GM23338 (cell line): ENCODE data around the gene TCEANC. TPM values are rescaled to one million over a fixed set of nuclear protein-coding genes. Genes with fewer than 3 reads are reported as not detected.

Experiments used
- ATAC-seq: fragments of 200-7000 bp; cut with Tn5 transposase; 3 replicates; pipeline ENCODE4 v1.9.1; 2020
- DNase-seq: peaks from one replicate; pipeline ENCODE4 v3.0.0-alpha.2; 2015; ENCODE audit warnings: low spot score
- H2AFZ ChIP-seq: fragments of 200-600 bp; sonication (generic); 2 replicates; pipeline ENCODE4 v1.8.0; 2016; ENCODE audit warnings: antibody characterized with exemption, mild to moderate bottlenecking, moderate library complexity
- H3F3A ChIP-seq: fragments of 200-600 bp; sonication (generic); replicated peaks from 2 replicates; pipeline ENCODE4 v1.8.0; 2017; ENCODE audit warnings: antibody characterized with exemption, mixed run types, low read depth
- H3K27ac ChIP-seq: fragments of 200-600 bp; sonication (generic); 2 replicates; pipeline ENCODE4 v1.6.1; 2016; ENCODE audit warnings: low read depth
- H3K27me3 ChIP-seq: fragments of 200-600 bp; sonication (generic); 2 replicates; pipeline ENCODE4 v1.8.0; 2016; ENCODE audit warnings: mild to moderate bottlenecking, mixed run types, moderate library complexity; ENCODE audit not compliant: insufficient read depth
- H3K36me3 ChIP-seq: fragments of 200-600 bp; sonication (generic); 2 replicates; pipeline ENCODE4 v1.8.0; 2016; ENCODE audit warnings: mild to moderate bottlenecking; ENCODE audit not compliant: insufficient read depth
- H3K4me1 ChIP-seq: fragments of 200-600 bp; sonication (generic); 2 replicates; pipeline ENCODE4 v1.8.0; 2016; ENCODE audit warnings: mild to moderate bottlenecking, moderate library complexity; ENCODE audit not compliant: insufficient read depth
- H3K4me2 ChIP-seq: fragments of 200-600 bp; sonication (generic); 2 replicates; pipeline ENCODE4 v1.7.1; 2017; ENCODE audit warnings: mixed run types
- H3K4me3 ChIP-seq: fragments of 200-600 bp; sonication (generic); 2 replicates; pipeline ENCODE4 v1.6.1; 2016; ENCODE audit warnings: mixed run types
- H3K79me2 ChIP-seq: fragments of 200-600 bp; sonication (generic); replicated peaks from 2 replicates; pipeline ENCODE4 v1.8.0; 2017; ENCODE audit warnings: mild to moderate bottlenecking; ENCODE audit not compliant: insufficient read depth
- H3K9me2 ChIP-seq: fragments of 200-600 bp; sonication (generic); 2 replicates; pipeline ENCODE4 v1.8.0; 2017; ENCODE audit not compliant: insufficient read depth
- H4K20me1 ChIP-seq: fragments of 200-600 bp; sonication (generic); replicated peaks from 2 replicates; pipeline ENCODE4 v1.8.0; 2017; ENCODE audit warnings: mild to moderate bottlenecking; ENCODE audit not compliant: insufficient read depth
- H3K27ac Mint-ChIP-seq: 2 replicates; pipeline ENCODE4 v1.8.0; 2020; ENCODE audit warnings: inconsistent platforms, mild to moderate bottlenecking, moderate library complexity, mixed read lengths
- H3K27me3 Mint-ChIP-seq: 3 replicates; pipeline ENCODE4 v1.8.0; 2022; ENCODE audit warnings: low read depth, mild to moderate bottlenecking, moderate library complexity, mixed read lengths, inconsistent platforms; ENCODE audit not compliant: insufficient read depth, poor library complexity
- H3K36me3 Mint-ChIP-seq: 3 replicates; pipeline ENCODE4 v1.8.0; 2021; ENCODE audit warnings: low read depth, mild to moderate bottlenecking, inconsistent platforms, moderate library complexity, mixed read lengths
- H3K4me1 Mint-ChIP-seq: 3 replicates; pipeline ENCODE4 v1.8.0; 2020; ENCODE audit warnings: mild to moderate bottlenecking, inconsistent platforms, mixed read lengths
- H3K4me3 Mint-ChIP-seq: 3 replicates; pipeline ENCODE4 v1.8.0; 2021; ENCODE audit warnings: moderate library complexity, mild to moderate bottlenecking, inconsistent platforms, mixed read lengths
- H3K9me3 Mint-ChIP-seq: 3 replicates; pipeline ENCODE4 v1.8.0; 2020; ENCODE audit warnings: moderate library complexity, mild to moderate bottlenecking, inconsistent platforms, mixed read lengths
- CTCF ChIP-seq, 2 experiments: fragments of 200-600 bp in 1 of 2; sonication (generic) in 1 of 2; conservative IDR thresholded peaks; 2 replicates each; pipeline versions ENCODE4 v1.5.1 to v1.6.1; 2016 to 2017; ENCODE audit warnings: antibody characterized with exemption in 2 of 2, low read depth in 2 of 2, mild to moderate bottlenecking in 2 of 2, moderate library complexity in 1 of 2
- EZH2 ChIP-seq: fragments of 200-600 bp; sonication (generic); IDR thresholded peaks from one replicate; pipeline ENCODE4 v1.8.0; 2017; ENCODE audit warnings: antibody characterized with exemption, mild to moderate bottlenecking, low read depth; ENCODE audit not compliant: unreplicated experiment
- ZNF331 ChIP-seq: fragments of 250-450 bp; sonication (Bioruptor Pico); IDR thresholded peaks from 2 replicates; pipeline ENCODE4 v1.5.0; 2020; ENCODE audit warnings: low read depth, mild to moderate bottlenecking, moderate library complexity
- ZNF462 ChIP-seq: fragments of 250-450 bp; sonication (Bioruptor Pico); IDR thresholded peaks from 2 replicates; pipeline ENCODE4 v1.5.0; 2020; ENCODE audit warnings: mild to moderate bottlenecking, moderate library complexity
- polyA plus RNA-seq: library from polyadenylated mRNA; unstranded; fragments of >200 nt; fragmentation: Nextera tagmentation; extraction: Ambion mirVana; gene quantifications from 2 replicates; pipeline ENCODE4 v1.2.1, GENCODE V29; 2016
- total RNA-seq: library from RNA; depleted of rRNA; stranded (reverse); fragments of >200 nt; shearing (Covaris generic); gene quantifications from 2 replicates; pipeline ENCODE4 v1.2.3, GENCODE V29; 2014

The TCEANC gene
- total and polyA plus RNA-seq, 2 experiments from 2014 or later = 1.2 to 2.5 TPM

GRCh38 chrX:13645464-13646153 is 7.3 kb upstream of the TCEANC start (continued):
- TF ChIP-seq ZNF462 = no peak
- TF ChIP-seq ZNF331 (CRISPR knock-in tag) = no peak

DNA sequence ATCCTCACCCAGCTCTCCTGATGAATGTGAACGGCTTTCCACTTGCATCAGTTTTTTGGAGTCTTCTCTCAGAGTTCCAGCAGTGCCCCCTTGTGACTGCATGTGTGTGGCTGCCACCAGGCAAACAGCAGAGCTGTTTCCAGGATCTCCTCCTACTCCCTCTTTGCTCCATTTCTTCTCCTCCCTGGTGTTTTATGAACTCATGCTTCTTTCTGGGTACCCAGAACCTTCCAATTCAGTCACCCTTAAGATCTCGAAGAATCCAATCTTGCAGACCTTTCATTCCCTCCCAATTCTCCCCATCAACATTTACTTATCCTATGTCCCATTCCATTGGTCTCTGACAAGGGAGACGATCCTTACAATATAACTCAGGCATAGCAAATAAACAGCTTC is 6.8 kb upstream of the TCEANC start:
- 0 out of 2 replicates have a peak overlapping the region, but pooled peaks have one; percentile 55 for H3K27ac ChIP-seq
- H3K9me3 Mint-ChIP-seq = no peaks in the 10 kb centered on the region

More for the DNA sequence above, 6.8 kb upstream of the TCEANC start:
- Mint-ChIP-seq H3K36me3 (no peaks in the 10 kb centered on the region), H3K4me1 (peaks cover 8% of the 10 kb centered on the region; the same call in 2 of the 3 replicates), H3K4me3 (no peak overlapping the region), H3K27ac (peak overlapping the region; percentile 79), H3K27me3 (no peaks in the 10 kb centered on the region)
- Histone ChIP-seq H4K20me1 (no peaks in the 10 kb centered on the region), H3F3A (no peaks in the 10 kb centered on the region), H3K36me3 (no peaks in the 10 kb centered on the region), H3K9me2 (no peaks in the 10 kb centered on the region), H3K79me2 (no peaks in the 10 kb centered on the region), H3K4me3 (no peak overlapping the region), H3K27me3 (no peaks in the 10 kb centered on the region), H2AFZ (peak overlapping the region; percentile 69; the same call in 1 of the 2 replicates), H3K4me2 (no peak overlapping the region), H3K4me1 (no peaks in the 10 kb centered on the region)
- peak; percentile 76 for DNase-seq
- no peak for TF ChIP-seq EZH2
- TF ChIP-seq CTCF (conservative IDR thresholded peaks at IDR 0.05; ENCODE audit: low read depth in 2 of 2) = peak; percentile 59 to 81
- ATAC-seq = peak; percentile 90
